Stimulated activated naive CD8-positive, alpha-beta T cell treated with anti-CD3 and anti-CD28 coated beads, Interleukin-15, Interleukin-2, amounts not matched to agents 100 U/mL and 50 U/mL, for 24 hours (primary cell): ENCODE results near the gene RAB6C.
"Not testable (repeated sequence)": the region's sequence is repeated elsewhere in the genome, so short reads cannot be mapped to it uniquely, and the experiment has no call there.

Experiments
- ATAC-seq: fragments of 150-1000 bp; cut with Tn5 transposase; one replicate; pipeline ENCODE4 v1.10.0; 2021
- DNase-seq: peaks from one replicate; pipeline ENCODE4 v3.0.0; 2021

The RAB6C gene

GRCh38 chr2:129996657-129997237, 17.3 kb downstream of the RAB6C start:
- not testable (repeated sequence) for ATAC-seq

GRCh38 chr2:129998771-129999170, 19.3 kb downstream of the RAB6C start:
- ATAC-seq, DNase-seq: not testable (repeated sequence)

More at GRCh38 chr2:129996657-129997237, 17.3 kb downstream of the RAB6C start:
- not testable (repeated sequence) for DNase-seq

- DNase-seq, ATAC-seq: not testable (repeated sequence)
Observed at GRCh38 chr2:130005862-130006261, 26.4 kb downstream of the RAB6C start.

GRCh38 chr2:130016701-130017100, 37.2 kb downstream of the RAB6C start:
- DNase-seq, ATAC-seq: not testable (repeated sequence)

GRCh38 chr2:130019402-130019801, 39.9 kb downstream of the RAB6C start:
- ATAC-seq (no peak), DNase-seq (no peak)

- DNase-seq, ATAC-seq: not testable (repeated sequence)
Observed at GRCh38 chr2:130020069-130020468, 40.6 kb downstream of the RAB6C start.

- DNase-seq, ATAC-seq: not testable (repeated sequence)
Observed at GRCh38 chr2:130025931-130026330, 46.5 kb downstream of the RAB6C start.
